ENCODE results near the gene MBD3. TPM values are rescaled to one million over a fixed set of nuclear protein-coding genes. Genes with fewer than 3 reads are reported as not detected.

MBD3 gene
- total and polyA plus RNA-seq, 2 donors, result 64.8 to 99.9 TPM

DNA sequence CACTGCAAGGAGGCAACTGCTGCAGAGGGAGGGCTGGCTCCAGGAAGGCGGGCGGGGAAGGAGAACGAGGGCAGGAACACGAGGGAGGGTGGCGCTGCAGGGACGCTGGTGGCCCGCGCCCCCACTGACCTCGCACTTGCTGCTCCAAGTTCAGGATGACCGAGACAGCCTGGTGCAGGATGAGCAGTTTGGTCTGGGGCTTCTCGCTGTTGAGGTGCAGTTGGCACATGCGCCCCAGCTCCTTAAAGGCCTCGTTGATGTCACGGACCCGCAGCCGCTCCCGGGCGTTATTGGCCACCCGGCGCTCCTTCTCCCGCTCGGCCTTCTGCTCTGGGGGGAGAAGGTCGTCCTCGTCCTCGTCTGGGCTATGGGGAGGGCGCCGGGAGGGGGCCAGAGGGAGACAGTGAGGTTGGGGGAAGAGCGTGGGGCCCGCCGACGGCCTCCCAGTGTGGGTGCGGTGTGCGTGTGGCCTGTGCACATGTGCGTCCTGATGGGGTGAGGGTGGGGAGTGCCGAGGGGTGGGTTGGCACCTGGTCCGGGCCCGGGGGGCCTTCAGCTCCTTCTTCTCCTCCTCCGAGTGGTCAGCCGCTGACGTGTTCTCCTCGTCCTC, 22.6 kb upstream of the MBD3 start:
- 98% methylated on average over 41 of the region's 41 CpGs for WGBS
- Histone ChIP-seq H3K9me3 (ENCODE audit: control insufficient read depth in 2 of 2, insufficient read depth in 1 of 2, low read length in 1 of 2) (peaks cover 0 to 2% of the 10 kb centered on the region in 2 donors), H3K27ac (ENCODE audit: low read depth in 1 of 2, low read length in 1 of 2) (no peak overlapping the region), H3K36me3 (ENCODE audit: control insufficient read depth in 2 of 2, insufficient read depth in 2 of 2, low read length in 1 of 2) (peaks cover 93 to 97% of the 10 kb centered on the region in 2 donors), H3K27me3 (ENCODE audit: control insufficient read depth in 2 of 2, insufficient read depth in 1 of 2, low read length in 1 of 2) (no peaks in the 10 kb centered on the region), H3K4me3 (ENCODE audit: low read length in 2 of 2) (no peak overlapping the region), H3K4me1 (ENCODE audit: control insufficient read depth in 2 of 2, insufficient read depth in 2 of 2, low read length in 2 of 2) (peaks cover 0 to 2% of the 10 kb centered on the region in 2 donors)
- no peak for DNase-seq (ENCODE audit: low read depth in 6 of 9, low spot score in 9 of 9)

DNA sequence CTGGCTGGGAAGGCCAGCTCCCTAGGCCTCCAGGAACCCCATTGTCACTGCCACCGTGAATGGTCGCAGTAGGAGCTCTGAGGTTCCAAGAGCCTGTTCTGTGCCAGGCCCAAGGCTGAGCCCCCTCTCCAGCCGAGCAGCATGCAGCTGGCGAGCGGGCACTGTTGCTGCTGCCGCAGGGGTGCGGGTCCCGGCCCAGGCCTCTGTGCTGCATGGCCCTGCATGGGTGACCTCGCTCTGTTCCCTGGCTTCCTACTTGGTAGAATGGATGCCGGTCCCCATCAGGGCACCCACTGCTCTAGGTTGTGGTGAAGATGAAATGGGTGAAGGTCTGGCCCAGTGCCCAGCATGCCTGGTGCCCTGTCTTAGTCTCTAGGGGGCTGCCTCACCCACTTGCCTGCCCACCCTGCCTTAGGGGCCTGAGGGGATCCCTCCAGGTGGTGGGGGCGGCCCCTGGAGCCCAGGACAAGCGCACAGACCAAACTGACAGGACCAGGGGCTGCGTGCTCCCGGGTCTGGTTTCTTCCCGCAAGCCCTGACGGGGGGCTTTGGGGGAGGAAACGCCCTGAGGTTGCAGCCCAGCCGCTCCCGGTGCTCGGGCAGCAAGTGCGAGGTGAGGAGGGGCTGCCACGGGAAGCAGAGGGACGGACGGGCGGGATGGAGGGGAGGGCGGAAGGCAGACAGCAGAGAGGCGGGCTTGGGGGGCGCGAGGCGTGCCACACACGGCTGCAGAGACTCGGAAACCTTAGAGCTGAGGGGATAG, 21.3 kb upstream of the MBD3 start:
- WGBS, result 97% methylated on average over 32 of the region's 32 CpGs
- no peak overlapping the region for H3K4me3 ChIP-seq (ENCODE audit: low read length in 2 of 2)
- peaks cover 88 to 96% of the 10 kb centered on the region in 2 donors for H3K36me3 ChIP-seq (ENCODE audit: control insufficient read depth in 2 of 2, insufficient read depth in 2 of 2, low read length in 1 of 2)
- H3K27ac ChIP-seq (ENCODE audit: low read depth in 1 of 2, low read length in 1 of 2), result no peak overlapping the region
- peaks cover 0 to 2% of the 10 kb centered on the region in 2 donors for H3K9me3 ChIP-seq (ENCODE audit: control insufficient read depth in 2 of 2, insufficient read depth in 1 of 2, low read length in 1 of 2)
- H3K27me3 ChIP-seq (ENCODE audit: control insufficient read depth in 2 of 2, insufficient read depth in 1 of 2, low read length in 1 of 2), result no peaks in the 10 kb centered on the region
- H3K4me1 ChIP-seq (ENCODE audit: control insufficient read depth in 2 of 2, insufficient read depth in 2 of 2, low read length in 2 of 2), result peaks cover 2 to 13% of the 10 kb centered on the region in 2 donors
- DNase-seq (ENCODE audit: low read depth in 6 of 9, low spot score in 9 of 9), result no peak

DNA sequence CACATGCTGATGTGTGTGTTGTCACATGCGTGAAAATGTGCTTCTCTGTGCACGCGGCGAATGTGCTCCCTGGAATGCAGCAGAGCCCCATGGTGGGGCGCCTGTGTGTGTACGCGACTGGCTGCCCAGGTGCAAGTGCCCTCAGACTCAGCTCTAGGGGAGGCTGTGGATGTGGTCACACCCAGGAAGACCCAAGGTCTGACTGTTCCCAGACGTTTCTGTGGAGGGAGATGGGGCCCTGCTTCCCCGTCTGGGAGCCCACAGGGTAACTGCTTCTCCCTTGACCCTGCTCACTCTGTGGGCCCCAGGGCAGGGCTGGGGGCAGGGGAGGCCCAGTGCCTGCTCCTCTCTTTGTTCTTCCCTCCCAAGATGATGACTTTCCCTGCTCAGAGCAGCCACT, 20.5 kb upstream of the MBD3 start:
- H3K4me3 ChIP-seq (ENCODE audit: low read length in 2 of 2), result no peak overlapping the region
- no peak for DNase-seq (ENCODE audit: low read depth in 6 of 9, low spot score in 9 of 9)
- peaks cover 2 to 18% of the 10 kb centered on the region in 2 donors for H3K4me1 ChIP-seq (ENCODE audit: control insufficient read depth in 2 of 2, insufficient read depth in 2 of 2, low read length in 2 of 2)
- WGBS, result 70% methylated on average over 9 of the region's 9 CpGs
- no peak overlapping the region for H3K27ac ChIP-seq (ENCODE audit: low read depth in 1 of 2, low read length in 1 of 2)
- H3K27me3 ChIP-seq (ENCODE audit: control insufficient read depth in 2 of 2, insufficient read depth in 1 of 2, low read length in 1 of 2), result no peaks in the 10 kb centered on the region
- peaks cover 80 to 90% of the 10 kb centered on the region in 2 donors for H3K36me3 ChIP-seq (ENCODE audit: control insufficient read depth in 2 of 2, insufficient read depth in 2 of 2, low read length in 1 of 2)
- peaks cover 0 to 7% of the 10 kb centered on the region in 2 donors for H3K9me3 ChIP-seq (ENCODE audit: control insufficient read depth in 2 of 2, insufficient read depth in 1 of 2, low read length in 1 of 2)

- H3K27ac ChIP-seq (ENCODE audit: low read depth in 1 of 2, low read length in 1 of 2), result no peak overlapping the region
- no peak for DNase-seq (ENCODE audit: low read depth in 6 of 9, low spot score in 9 of 9)
- H3K4me3 ChIP-seq (ENCODE audit: low read length in 2 of 2), result no peak overlapping the region
- H3K36me3 ChIP-seq (ENCODE audit: control insufficient read depth in 2 of 2, insufficient read depth in 2 of 2, low read length in 1 of 2), result peaks cover 72 to 82% of the 10 kb centered on the region in 2 donors
- H3K9me3 ChIP-seq (ENCODE audit: control insufficient read depth in 2 of 2, insufficient read depth in 1 of 2, low read length in 1 of 2), result peaks cover 0 to 7% of the 10 kb centered on the region in 2 donors
- WGBS, result 99% methylated on average over 39 of the region's 39 CpGs
- peaks cover 2 to 18% of the 10 kb centered on the region in 2 donors for H3K4me1 ChIP-seq (ENCODE audit: control insufficient read depth in 2 of 2, insufficient read depth in 2 of 2, low read length in 2 of 2)
- no peaks in the 10 kb centered on the region for H3K27me3 ChIP-seq (ENCODE audit: control insufficient read depth in 2 of 2, insufficient read depth in 1 of 2, low read length in 1 of 2)
Measured at GRCh38 chr19:1612114-1613086, 19.7 kb upstream of the MBD3 start.

DNA sequence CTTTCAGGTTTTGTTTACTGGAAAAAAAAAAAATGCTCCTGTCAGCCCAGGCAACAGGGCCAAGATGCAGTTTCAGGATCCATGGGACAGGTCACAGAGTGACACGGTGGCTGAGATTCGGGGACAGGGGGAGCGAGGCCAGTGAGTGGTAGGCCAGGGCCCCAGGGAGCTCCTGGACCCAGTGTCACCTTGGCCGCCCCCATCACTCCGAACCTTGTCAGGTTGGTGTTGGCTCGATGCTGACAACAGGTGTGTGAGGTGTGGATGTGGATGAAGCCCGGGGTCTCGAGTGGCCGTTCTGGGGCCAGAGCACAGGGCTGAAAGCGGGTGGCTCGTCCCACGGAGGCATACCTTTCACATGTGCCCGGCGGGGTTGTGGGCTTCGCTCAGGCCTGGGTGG, 18.7 kb upstream of the MBD3 start:
- H3K27ac ChIP-seq (ENCODE audit: low read depth in 1 of 2, low read length in 1 of 2), result no peak overlapping the region
- peaks cover 3 to 22% of the 10 kb centered on the region in 2 donors for H3K4me1 ChIP-seq (ENCODE audit: control insufficient read depth in 2 of 2, insufficient read depth in 2 of 2, low read length in 2 of 2)
- H3K4me3 ChIP-seq (ENCODE audit: low read length in 2 of 2), result no peak overlapping the region
- peaks cover 0 to 7% of the 10 kb centered on the region in 2 donors for H3K9me3 ChIP-seq (ENCODE audit: control insufficient read depth in 2 of 2, insufficient read depth in 1 of 2, low read length in 1 of 2)
- H3K27me3 ChIP-seq (ENCODE audit: control insufficient read depth in 2 of 2, insufficient read depth in 1 of 2, low read length in 1 of 2), result no peaks in the 10 kb centered on the region
- no peak for DNase-seq (ENCODE audit: low read depth in 6 of 9, low spot score in 9 of 9)
- peaks cover 62 to 72% of the 10 kb centered on the region in 2 donors for H3K36me3 ChIP-seq (ENCODE audit: control insufficient read depth in 2 of 2, insufficient read depth in 2 of 2, low read length in 1 of 2)
- 97% methylated on average over 15 of the region's 15 CpGs for WGBS

DNA sequence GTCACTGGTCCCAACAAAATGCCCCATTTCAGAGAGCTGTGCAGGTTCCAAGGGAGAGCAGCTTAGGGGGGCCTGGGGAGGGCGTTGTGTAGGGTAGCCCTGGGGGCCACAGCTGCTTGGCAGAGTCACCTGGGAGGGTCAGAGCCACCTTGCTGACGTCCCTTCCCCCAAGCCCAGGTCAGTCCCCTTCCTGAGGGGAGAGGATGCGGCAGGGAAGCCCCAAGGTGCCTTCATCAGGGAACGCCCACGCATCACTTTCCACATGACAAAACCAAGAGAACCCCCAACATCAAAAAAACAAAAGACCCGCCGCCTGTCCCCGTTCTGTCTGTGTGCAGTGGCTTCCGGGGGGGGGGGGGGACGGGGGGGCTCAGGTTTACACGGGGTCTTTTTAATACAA, 17.9 kb upstream of the MBD3 start:
- 83% methylated on average over 11 of the region's 11 CpGs for WGBS
- H3K9me3 ChIP-seq (ENCODE audit: control insufficient read depth in 2 of 2, insufficient read depth in 1 of 2, low read length in 1 of 2), result peaks cover 0 to 11% of the 10 kb centered on the region in 2 donors
- peaks cover 57 to 65% of the 10 kb centered on the region in 2 donors for H3K36me3 ChIP-seq (ENCODE audit: control insufficient read depth in 2 of 2, insufficient read depth in 2 of 2, low read length in 1 of 2)

GRCh38 chr19:1609680-1610474, 17.2 kb upstream of the MBD3 start:
- Histone ChIP-seq H3K36me3 (ENCODE audit: control insufficient read depth in 2 of 2, insufficient read depth in 2 of 2, low read length in 1 of 2) (peaks cover 50 to 58% of the 10 kb centered on the region in 2 donors), H3K27ac (ENCODE audit: low read depth in 1 of 2, low read length in 1 of 2) (peak overlapping the region in 1 of 2 donors; percentile 8), H3K27me3 (ENCODE audit: control insufficient read depth in 2 of 2, insufficient read depth in 1 of 2, low read length in 1 of 2) (no peaks in the 10 kb centered on the region), H3K9me3 (ENCODE audit: control insufficient read depth in 2 of 2, insufficient read depth in 1 of 2, low read length in 1 of 2) (peaks cover 0 to 11% of the 10 kb centered on the region in 2 donors), H3K4me3 (ENCODE audit: low read length in 2 of 2) (no peak overlapping the region), H3K4me1 (ENCODE audit: control insufficient read depth in 2 of 2, insufficient read depth in 2 of 2, low read length in 2 of 2) (peaks cover 7 to 32% of the 10 kb centered on the region in 2 donors)
- 95% methylated on average over 16 of the region's 16 CpGs for WGBS
- no peak for DNase-seq (ENCODE audit: low read depth in 6 of 9, low spot score in 9 of 9)

More for the DNA sequence above, 17.9 kb upstream of the MBD3 start:
- H3K4me1 ChIP-seq (ENCODE audit: control insufficient read depth in 2 of 2, insufficient read depth in 2 of 2, low read length in 2 of 2), result peaks cover 7 to 29% of the 10 kb centered on the region in 2 donors
- no peak for DNase-seq (ENCODE audit: low read depth in 6 of 9, low spot score in 9 of 9)
- no peak overlapping the region for H3K4me3 ChIP-seq (ENCODE audit: low read length in 2 of 2)
- H3K27ac ChIP-seq (ENCODE audit: low read depth in 1 of 2, low read length in 1 of 2), result no peak overlapping the region
- H3K27me3 ChIP-seq (ENCODE audit: control insufficient read depth in 2 of 2, insufficient read depth in 1 of 2, low read length in 1 of 2), result no peaks in the 10 kb centered on the region

GRCh38 chr19:1609103-1609396, 16.4 kb upstream of the MBD3 start:
- WGBS, result 16% methylated on average over 10 of the region's 10 CpGs
- H3K27me3 ChIP-seq (ENCODE audit: control insufficient read depth in 2 of 2, insufficient read depth in 1 of 2, low read length in 1 of 2), result no peaks in the 10 kb centered on the region
- H3K4me1 ChIP-seq (ENCODE audit: control insufficient read depth in 2 of 2, insufficient read depth in 2 of 2, low read length in 2 of 2), result peaks cover 7 to 40% of the 10 kb centered on the region in 2 donors
- no peak overlapping the region for H3K27ac ChIP-seq (ENCODE audit: low read depth in 1 of 2, low read length in 1 of 2)
- no peak overlapping the region for H3K4me3 ChIP-seq (ENCODE audit: low read length in 2 of 2)
- no peak for DNase-seq (ENCODE audit: low read depth in 6 of 9, low spot score in 9 of 9)
- H3K9me3 ChIP-seq (ENCODE audit: control insufficient read depth in 2 of 2, insufficient read depth in 1 of 2, low read length in 1 of 2), result peaks cover 0 to 11% of the 10 kb centered on the region in 2 donors
- peaks cover 42 to 50% of the 10 kb centered on the region in 2 donors for H3K36me3 ChIP-seq (ENCODE audit: control insufficient read depth in 2 of 2, insufficient read depth in 2 of 2, low read length in 1 of 2)

Data from thymus (tissue), 11 donors.